Right renal cortex interstitium (tissue), 3 donors: ENCODE data around the gene MTRF1. TPM values are rescaled to one million over a fixed set of nuclear protein-coding genes. Genes with fewer than 3 reads are reported as not detected.
A peak's percentile ranks its signal among the peaks of the same experiment; 100 is the strongest.
"Not testable (repeated sequence)": the region's sequence is repeated elsewhere in the genome, so short reads cannot be mapped to it uniquely, and the experiment has no call there.

Source experiments
- DNase-seq, 3 donors: peaks; one replicate each; pipeline ENCODE4 v3.0.0-alpha.2; 2013; ENCODE audit warnings: low read depth in 3 of 3, low spot score in 2 of 3
- polyA plus RNA-seq, 3 donors: library from polyadenylated mRNA; unstranded; fragments of 120-200 nt; gene quantifications; one replicate each; pipeline ENCODE4 v1.2.1, GENCODE V29; 2013; ENCODE audit not compliant: insufficient read length in 3 of 3

The MTRF1 gene
- polyA plus RNA-seq, 3 donors, result 16.6 to 17.1 (median 17.0) TPM

DNA sequence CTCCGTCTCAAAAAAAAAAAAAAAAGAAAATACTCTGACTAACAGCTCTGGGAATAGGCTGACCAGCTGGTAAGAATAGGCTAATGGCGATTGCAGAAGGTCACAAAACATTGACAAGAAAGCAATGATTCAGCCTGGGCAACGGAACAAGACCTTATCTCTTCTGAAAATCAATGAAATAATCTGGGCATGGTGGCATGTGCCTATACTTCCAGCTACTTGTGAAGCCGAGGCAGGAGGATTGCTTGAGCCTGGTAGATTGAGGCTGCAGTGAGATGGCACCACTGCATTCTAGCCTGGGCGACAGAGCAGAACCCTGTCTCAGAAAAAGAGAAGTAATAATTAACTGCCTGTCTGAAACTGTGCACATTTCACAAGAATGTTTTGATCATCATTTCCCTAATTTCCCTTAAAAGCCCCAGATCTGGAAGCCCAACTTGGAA lies 18.8 kb upstream of the MTRF1 start:
- DNase-seq, result no peak

DNA sequence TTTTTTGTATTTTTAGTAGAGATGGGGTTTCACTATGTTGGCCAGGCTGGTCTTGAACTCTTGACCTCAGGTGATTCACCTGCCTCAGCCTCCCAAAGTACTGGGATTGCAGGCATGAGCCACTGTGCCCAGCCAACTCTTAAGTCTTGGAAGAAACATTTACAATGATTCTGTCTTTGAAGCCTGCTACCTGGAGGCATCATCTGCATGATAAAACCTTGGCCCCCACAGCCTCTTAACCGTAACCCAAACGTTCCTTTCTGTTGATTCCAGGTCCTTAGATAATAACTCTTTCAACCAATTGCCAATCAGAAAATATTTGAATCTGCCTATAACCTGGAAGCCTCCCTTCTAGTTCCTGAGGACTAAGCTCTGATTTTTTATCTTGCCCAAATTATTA lies 15.8 kb upstream of the MTRF1 start:
- DNase-seq, result not testable (repeated sequence)

- DNase-seq, result no peak
These were observed 13.4 kb upstream of the MTRF1 start for GRCh38 chr13:41276824-41277223.

DNA sequence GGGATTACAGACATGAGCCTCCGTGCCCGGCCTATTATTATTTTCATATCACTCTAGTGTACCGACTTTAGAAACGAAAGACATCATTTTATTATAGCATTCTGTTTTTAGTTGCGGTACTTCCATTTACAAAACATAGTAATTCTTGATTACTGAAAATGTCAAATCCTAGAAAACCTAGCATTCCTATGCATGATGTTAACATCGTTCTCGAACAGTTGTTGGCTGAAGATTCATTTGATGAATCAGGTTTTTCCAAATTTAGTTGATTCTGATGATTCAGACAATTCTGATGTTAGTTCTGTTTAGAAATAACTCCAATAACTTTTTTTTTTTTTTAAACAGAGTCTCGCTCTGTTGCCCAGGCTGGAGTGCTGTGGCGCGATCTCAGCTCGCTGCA lies 11.5 kb upstream of the MTRF1 start:
- no peak for DNase-seq

- DNase-seq, result no peak
These were observed 10.6 kb upstream of the MTRF1 start for GRCh38 chr13:41273831-41274441.

DNA sequence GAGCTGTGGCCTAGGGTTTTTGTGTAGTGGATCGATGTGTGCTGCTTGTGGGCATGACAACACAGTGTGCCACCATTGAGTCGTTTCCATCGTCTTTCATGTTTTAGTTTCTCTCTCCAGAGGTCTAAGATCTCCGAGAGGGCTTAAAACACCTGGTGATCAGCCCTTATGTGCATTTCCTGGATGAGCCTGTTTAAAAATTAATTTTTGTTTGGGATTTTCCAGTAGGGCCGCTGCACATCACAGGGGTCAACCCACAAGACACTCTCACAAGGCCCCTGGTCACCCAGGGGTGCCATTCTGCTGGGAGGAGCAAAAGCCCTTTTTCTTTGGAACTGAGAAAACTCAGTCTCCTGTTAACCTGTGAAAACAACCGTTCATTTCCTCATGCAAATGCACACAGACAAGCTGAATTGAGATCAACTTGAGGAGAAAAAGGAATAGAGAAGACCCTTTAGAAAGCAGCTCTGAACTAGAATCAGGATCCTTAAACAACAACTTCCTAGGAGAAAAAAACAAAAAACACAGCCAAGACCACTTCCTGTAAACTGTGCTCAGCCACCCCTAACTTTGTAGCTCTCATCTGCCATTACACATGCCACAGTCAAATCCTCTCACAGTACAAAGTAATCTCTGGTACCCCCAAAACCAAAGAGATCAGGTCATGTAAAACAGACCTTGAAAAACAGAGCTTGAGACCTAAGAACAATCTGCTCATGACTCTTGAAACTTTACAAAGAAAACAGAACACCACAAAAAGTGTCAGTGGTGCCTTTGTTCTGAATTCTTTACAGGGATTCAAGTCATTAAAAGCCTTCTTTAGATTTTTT lies 8.3 kb upstream of the MTRF1 start:
- DNase-seq, result no peak

DNA sequence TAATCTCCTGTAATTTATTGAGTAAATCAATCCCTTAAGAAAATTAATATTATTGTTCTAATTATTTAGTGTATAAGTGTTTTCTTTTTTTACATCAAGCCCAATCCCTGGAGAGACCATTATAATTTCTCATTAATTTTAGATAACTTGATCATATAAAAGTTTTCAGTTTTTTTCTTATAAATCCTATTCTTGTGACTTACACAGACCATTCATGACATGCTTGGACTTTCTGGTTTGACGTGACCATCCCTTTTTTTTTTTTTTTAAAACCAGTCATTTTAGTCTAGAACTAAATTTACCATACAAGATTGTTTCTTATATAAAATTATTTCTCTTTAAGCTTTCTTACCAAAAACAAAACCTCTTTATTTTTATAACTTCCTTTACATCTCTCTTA lies 5.4 kb upstream of the MTRF1 start:
- peak in 1 of 3 donors; percentile 5 for DNase-seq

DNA sequence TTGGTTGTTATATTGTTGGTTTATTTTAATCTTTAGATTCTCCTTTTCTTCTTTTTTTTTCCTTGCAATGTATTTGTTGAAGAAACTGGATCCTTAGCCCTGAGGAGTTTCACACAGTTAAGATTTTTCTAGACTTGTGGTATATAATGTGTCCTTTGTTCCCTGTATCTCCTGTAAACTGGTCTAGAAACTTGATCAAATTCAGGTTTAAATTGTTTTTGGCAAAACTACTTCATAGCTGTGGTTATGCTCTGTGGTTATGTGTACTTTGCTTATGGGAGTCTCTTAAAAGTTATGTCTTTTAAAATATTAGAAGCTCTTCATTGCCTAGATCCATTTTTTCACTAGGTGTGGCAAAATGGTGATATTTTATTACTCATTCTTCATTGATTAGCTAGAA lies 3.7 kb upstream of the MTRF1 start:
- no peak for DNase-seq

DNA sequence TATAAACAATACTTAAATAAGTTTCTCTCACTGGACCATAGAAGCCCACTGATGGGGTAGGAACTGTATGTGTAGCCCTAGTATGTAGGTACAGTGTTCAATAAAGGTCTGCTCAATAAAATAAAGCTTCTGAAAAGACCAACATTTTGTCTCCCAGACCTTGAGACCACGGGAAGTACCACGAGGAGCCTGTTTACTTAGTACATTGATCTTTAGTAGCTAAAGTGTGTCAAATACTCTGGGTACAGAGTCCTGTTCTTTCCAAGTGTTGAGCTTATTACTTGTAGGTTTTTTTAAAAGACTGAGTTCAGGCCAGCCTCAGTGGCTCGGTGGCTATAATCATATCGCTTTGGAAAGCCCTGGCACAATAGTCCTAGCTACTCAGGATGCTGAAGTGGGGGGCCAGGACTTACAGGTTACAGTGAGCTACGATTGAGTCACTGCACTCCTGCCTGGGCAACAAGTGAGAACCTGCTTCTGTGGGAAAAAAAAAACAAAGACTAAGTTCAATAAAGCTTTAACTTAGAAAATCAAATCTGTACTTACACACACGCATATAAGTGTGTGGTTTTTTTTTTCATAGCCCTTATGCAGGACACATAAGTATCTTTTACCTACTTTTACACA lies 3.4 kb downstream of the MTRF1 start:
- DNase-seq, result no peak

GRCh38 chr13:41257535-41257934 lies 5.8 kb downstream of the MTRF1 start:
- DNase-seq, result no peak

GRCh38 chr13:41254902-41255301 lies 8.5 kb downstream of the MTRF1 start:
- no peak for DNase-seq

DNA sequence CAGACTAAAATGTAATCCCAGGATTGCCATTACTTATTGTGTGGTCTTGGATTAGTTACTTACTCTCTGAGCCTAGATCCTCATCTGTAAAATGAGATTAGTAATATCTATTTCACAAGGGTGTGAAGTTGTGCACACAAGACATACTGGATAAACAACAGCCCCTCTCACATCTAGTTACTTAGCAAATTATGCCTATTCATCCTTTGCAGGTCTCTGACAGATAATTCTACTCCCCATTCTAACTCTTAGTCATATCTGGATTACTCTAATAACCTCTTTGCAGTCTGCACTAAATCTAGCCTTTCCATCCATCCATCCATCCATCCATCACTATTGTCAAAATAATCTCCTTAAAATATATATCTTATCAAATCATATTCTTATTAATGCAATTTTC lies 12.4 kb downstream of the MTRF1 start:
- no peak for DNase-seq

DNA sequence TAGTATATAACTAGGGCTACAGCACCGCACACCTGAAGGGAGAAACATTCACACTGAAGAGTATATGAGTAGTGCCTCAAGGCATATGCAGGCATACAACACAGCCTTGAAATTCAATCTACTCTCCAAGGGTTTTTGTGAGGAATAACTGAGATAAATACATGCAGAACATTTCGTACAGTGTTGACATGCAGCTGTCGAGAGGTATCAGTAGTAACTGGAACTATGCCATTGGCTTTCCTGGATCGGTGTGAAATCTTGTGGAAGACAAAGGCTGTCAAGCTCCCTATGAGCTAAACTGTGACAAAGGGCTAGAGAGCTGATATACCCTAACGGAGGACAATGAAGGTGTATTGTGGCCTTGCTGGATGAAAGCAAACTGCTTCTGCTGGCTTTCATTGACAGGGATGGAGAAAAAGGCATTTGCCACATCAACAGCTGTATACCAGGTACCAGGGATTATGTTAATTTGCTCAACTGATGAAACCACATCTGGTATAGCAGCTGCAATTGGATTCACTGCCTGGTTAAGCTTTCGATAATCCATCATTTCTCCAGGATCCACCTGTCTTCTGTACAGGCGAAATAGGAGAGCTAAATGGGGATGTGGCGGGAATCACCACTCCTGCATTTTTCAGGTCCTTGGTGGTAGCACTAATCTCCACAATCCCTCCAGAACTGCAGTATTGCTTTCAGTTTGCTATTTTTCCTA lies 16.3 kb downstream of the MTRF1 start:
- DNase-seq, result no peak

GRCh38 chr13:41244556-41244955 lies 18.8 kb downstream of the MTRF1 start:
- DNase-seq, result no peak

GRCh38 chr13:41241626-41242025 lies 21.8 kb downstream of the MTRF1 start:
- DNase-seq, result no peak

GRCh38 chr13:41236369-41236768 lies 27.0 kb downstream of the MTRF1 start:
- no peak for DNase-seq

GRCh38 chr13:41232578-41233480 lies 30.5 kb downstream of the MTRF1 start:
- DNase-seq, result no peak

DNA sequence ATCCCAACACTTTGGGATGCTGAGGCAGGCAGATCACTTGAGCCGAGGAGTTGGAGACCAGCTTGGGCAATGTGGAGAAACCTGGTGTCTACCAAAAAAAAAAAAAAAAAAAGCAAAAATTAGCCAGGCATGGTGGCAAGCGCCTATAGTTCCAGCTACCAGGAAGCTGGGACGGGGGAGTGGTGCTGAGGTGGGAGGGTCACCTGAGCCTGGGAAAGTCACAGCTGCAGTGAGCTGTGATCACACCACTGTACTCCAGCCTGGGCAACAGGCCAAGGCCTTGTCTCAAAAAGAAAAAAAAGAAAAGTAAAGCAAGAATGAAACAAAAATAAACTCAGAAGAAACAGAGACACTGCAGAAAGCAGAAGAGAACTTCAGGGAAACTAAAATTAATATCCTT lies 31.6 kb downstream of the MTRF1 start:
- DNase-seq, result peak in 1 of 3 donors; percentile 6

GRCh38 chr13:41231025-41231677 lies 32.2 kb downstream of the MTRF1 start:
- no peak for DNase-seq

GRCh38 chr13:41229356-41229755 lies 34.0 kb downstream of the MTRF1 start:
- DNase-seq, result no peak
